ENCODE measurements around the gene RPL22L1.

- TF ChIP-seq, protein P1, sequence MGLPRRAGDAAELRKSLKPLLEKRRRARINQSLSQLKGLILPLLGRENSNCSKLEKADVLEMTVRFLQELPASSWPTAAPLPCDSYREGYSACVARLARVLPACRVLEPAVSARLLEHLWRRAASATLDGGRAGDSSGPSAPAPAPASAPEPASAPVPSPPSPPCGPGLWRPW (IDR thresholded peaks at IDR 0.05) = no peak
- no peak for TF ChIP-seq RNF2 (IDR thresholded peaks at IDR 0.05; ENCODE audit: borderline replicate concordance, low read depth)
Observed at GRCh38 chr3:170864525-170865208, 5.3 kb downstream of the RPL22L1 start.

All from A549 (cell line).